Pons (tissue), 1 donor: ENCODE measurements around the gene HIGD1B.

Experiments used
- DNase-seq: peaks from one replicate; pipeline ENCODE4 v3.0.0-alpha.2; 2016; ENCODE audit warnings: low spot score

HIGD1B gene

GRCh38 chr17:44878627-44879221 is 31.0 kb downstream of the HIGD1B start:
- peak; percentile 34 for DNase-seq

- no peak for DNase-seq
These were observed 31.7 kb downstream of the HIGD1B start for GRCh38 chr17:44879376-44879775.

- no peak for DNase-seq
These were observed 32.4 kb downstream of the HIGD1B start for GRCh38 chr17:44880062-44880461.

- DNase-seq = no peak
These were observed 33.5 kb downstream of the HIGD1B start for GRCh38 chr17:44881145-44881544.

DNA sequence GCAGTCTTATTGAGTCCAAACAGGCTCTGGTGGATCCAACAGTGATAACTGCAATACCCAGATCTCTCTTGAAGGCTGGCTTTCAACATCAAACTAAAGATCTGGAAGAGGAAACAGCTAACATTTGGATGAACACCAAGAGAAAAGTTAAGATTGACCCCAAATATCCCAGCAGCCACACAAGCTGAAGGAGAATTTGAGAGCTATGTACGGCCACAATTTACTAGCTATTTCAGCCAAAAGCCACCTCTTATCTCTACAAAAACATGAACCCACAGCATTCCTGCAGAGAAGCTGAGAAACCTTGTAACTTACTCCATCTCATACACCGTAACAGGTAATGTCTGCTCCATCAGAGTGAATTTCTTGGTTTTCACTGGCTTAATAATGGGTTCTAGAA is 37.3 kb downstream of the HIGD1B start:
- DNase-seq = no peak

DNA sequence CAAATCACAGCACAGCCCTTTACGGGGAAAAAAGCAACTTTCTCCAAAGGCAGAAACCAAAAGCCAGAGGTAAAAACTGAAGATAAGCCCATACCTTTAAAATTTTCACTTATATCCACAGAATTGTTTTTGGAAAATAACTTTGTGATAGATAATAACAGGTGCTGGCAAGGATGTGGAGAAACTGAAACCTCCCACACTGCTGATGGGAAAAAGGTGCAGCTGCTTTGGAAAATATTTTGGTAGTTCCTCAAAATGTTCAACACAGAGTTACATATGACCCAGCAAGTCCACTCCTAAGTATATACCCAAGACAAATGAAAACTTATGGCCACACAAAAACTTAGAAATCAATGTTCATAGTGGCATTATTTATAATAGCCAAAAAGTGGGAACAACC is 39.3 kb downstream of the HIGD1B start:
- no peak for DNase-seq

DNA sequence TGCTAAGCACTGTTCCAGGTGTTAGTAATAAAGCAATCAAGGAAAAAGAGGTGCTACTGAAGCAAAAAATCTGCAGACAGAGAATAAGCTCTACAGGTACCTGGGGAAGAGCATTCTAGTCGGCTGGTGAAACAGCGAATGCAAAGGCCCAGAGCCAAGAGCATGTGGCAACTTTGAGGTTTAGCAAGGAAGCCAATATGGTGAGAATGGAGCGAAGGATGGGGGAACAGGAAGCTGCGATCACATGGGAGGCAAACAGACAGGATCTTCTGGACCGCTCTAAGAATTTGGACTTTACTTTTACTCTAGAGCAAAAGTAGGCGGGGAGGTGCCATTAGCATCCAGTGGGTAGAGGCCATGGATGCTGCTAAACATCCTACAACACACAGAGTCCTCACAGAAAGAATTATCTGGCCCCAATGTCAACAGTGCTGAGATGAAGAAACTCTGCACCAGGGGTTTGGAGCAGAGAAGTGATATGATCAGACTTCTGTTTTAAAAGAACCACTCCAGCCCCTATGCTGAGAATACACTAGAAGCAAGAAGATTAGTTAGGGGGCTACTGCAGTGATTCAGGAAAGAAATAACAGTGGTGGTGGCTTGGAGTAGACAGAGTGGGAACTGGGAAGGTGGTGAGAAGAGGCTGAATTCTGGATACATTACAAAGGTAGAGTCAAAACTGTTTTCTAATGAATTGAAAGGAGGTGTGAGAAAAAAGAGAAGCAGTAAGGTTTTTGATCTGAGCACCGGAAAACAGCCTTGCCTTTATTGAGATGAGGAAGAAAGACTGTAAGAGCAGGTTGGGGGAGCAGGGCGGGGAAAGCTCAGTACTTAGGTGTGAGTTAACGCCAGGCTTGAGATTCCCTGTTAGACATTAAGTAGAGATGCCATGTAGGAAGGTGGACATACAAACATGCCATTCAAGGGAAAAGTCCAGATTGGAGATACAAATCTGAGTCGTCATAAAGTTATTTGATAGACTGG is 40.6 kb downstream of the HIGD1B start:
- no peak for DNase-seq

- DNase-seq = no peak
These were observed 41.3 kb downstream of the HIGD1B start for GRCh38 chr17:44889003-44889402.

- DNase-seq = no peak
These were observed 44.6 kb downstream of the HIGD1B start for GRCh38 chr17:44892250-44892649.

GRCh38 chr17:44894642-44895041 is 47.0 kb downstream of the HIGD1B start:
- no peak for DNase-seq

GRCh38 chr17:44898768-44899073 is 51.0 kb downstream of the HIGD1B start:
- DNase-seq = no peak

- DNase-seq = peak; percentile 82
These were observed 51.5 kb downstream of the HIGD1B start, which contains the start of gene EFTUD2 for GRCh38 chr17:44899074-44899782. TSS of gene EFTUD2 (minus strand) at chr17:44899445. CDS start at chr17:44894521, 4,924 bp downstream.
